DND-41 (cell line): ENCODE results near the gene SLC24A5.

Experiments used
- CTCF ChIP-seq: IDR thresholded peaks from 2 replicates; pipeline ENCODE4 v1.5.1; 2012; ENCODE audit warnings: borderline replicate concordance, low read length, moderate library complexity, mild to moderate bottlenecking; ENCODE audit not compliant: poor library complexity, severe bottlenecking; ENCODE audit errors: extremely low read depth
- EZH2 ChIP-seq: IDR thresholded peaks from 3 replicates; pipeline ENCODE4 v1.6.1; 2012; ENCODE audit warnings: borderline replicate concordance, low read depth, mild to moderate bottlenecking, moderate library complexity, low read length, inconsistent platforms; ENCODE audit not compliant: severe bottlenecking

DNA sequence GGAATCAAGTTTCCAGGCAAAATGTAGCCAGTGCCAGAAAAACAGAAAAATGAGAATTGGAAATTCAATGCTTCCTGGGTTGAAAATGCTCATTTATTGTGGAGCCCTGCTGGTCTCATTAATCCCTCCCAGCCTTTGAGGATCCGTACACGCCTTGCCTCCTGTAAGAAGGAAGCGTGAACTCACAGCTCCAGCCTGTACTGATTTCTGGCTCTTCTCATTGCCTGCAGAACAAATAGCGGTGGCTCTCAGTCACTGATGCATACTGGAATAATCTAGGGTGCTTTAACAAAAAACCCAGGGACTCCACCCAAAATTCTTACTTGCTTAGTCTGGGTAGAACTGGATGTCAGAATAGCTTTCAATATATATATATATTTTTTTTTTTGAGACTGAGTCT is 29.3 kb upstream of the SLC24A5 start:
- TF ChIP-seq CTCF (no peak), EZH2 (no peak)
